SH-SY5Y (cell line): ENCODE data around the gene HIP1R.

Experiments used
- GATA2 ChIP-seq: IDR thresholded peaks from 2 replicates; pipeline ENCODE4 v1.6.1; 2011; ENCODE audit warnings: mild to moderate bottlenecking, low read depth, low read length
- GATA3 ChIP-seq: IDR thresholded peaks from 2 replicates; pipeline ENCODE4 v1.6.1; 2011; ENCODE audit warnings: low read depth, mild to moderate bottlenecking, low read length, moderate library complexity

- TF ChIP-seq GATA2: no peak
- TF ChIP-seq GATA3: no peak
Observed at GRCh38 chr12:122870163-122870842, 35.0 kb downstream of the HIP1R start.
